IMR-90 (cell line): ENCODE data around the gene RLN3.

Experiments
- CTCF ChIP-seq: conservative IDR thresholded peaks from 2 replicates; pipeline ENCODE4 v1.5.1; 2012; ENCODE audit warnings: mild to moderate bottlenecking, low read depth, low read length, improper control_type of control experiment
- RAD21 ChIP-seq: IDR thresholded peaks from 2 replicates; pipeline ENCODE4 v1.6.1; 2012; ENCODE audit warnings: low read length, improper control_type of control experiment

DNA sequence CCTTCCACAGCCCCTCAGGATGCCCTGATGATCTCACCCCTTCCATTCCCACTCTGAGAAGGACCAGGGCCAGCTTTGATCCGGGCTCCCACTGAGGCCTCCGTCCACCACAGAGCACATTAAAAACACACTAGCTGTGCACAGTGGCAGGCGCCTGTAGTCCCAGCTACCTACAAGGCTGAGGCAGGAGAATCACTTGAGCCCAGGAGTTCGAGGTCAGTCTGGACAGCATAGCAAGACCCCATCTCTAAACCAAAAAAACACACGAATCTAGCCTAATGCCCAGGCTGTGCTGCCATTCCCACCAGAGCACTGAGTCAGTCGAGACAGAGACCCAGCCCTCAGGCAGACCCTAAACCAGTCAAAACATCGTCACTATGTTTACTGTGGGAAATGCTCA is 35.9 kb upstream of the RLN3 start:
- TF ChIP-seq CTCF (no peak), RAD21 (no peak)
